H1 (cell line): ENCODE measurements around the gene INVS. TPM values are rescaled to one million over a fixed set of nuclear protein-coding genes. Genes with fewer than 3 reads are reported as not detected.

Source experiments
- CTCF ChIA-PET: fragments of 300-600 bp; sonication (Branson Sonifier 250); formaldehyde crosslinking; loops from one replicate; lab custom pipeline; 2021; ENCODE audit not compliant: partially characterized antibody; lab: Charles Lee
- POLR2A ChIA-PET: fragments of 300-600 bp; sonication (Branson Sonifier 250); formaldehyde crosslinking; loops from one replicate; lab custom pipeline; 2021; ENCODE audit warnings: inconsistent platforms; ENCODE audit not compliant: partially characterized antibody; lab: Charles Lee
- DNase-seq, 2 experiments: peaks; one replicate each; pipeline versions ENCODE4 v3.0.0 to v3.0.0-alpha.2; 2010 to 2022; ENCODE audit warnings: low spot score in 2 of 2, low read depth in 1 of 2, mixed read lengths in 1 of 2
- FAIRE-seq: peaks from 2 replicates; lab custom pipeline; 2011; peaks lifted over from hg19 to GRCh38; lab: Jason Lieb, UNC
- H2AFZ ChIP-seq: 2 replicates; pipeline ENCODE4 v1.8.1; 2012; ENCODE audit warnings: low read length, inconsistent platforms
- H2AK5ac ChIP-seq: 2 replicates; pipeline ENCODE4 v1.6.1; 2013; ENCODE audit warnings: low read depth, low read length
- H2BK120ac ChIP-seq: replicated peaks from 2 replicates; pipeline ENCODE3; 2013; ENCODE audit warnings: low read depth, low read length, inconsistent platforms
- H2BK12ac ChIP-seq: 2 replicates; pipeline ENCODE4 v1.6.1; 2013; ENCODE audit warnings: low read depth, low read length
- H2BK15ac ChIP-seq: 2 replicates; pipeline ENCODE4 v1.6.1; 2013; ENCODE audit warnings: low read length
- H2BK20ac ChIP-seq: 2 replicates; pipeline ENCODE4 v1.6.1; 2013; ENCODE audit warnings: low read length
- H2BK5ac ChIP-seq: 2 replicates; pipeline ENCODE4 v1.6.1; 2013; ENCODE audit warnings: low read depth, low read length
- H3K14ac ChIP-seq: 2 replicates; pipeline ENCODE4 v1.6.1; 2013; ENCODE audit warnings: inconsistent platforms; ENCODE audit not compliant: insufficient read length
- H3K18ac ChIP-seq: 2 replicates; pipeline ENCODE4 v1.6.1; 2013; ENCODE audit warnings: low read length; ENCODE audit errors: extremely low read depth
- H3K23ac ChIP-seq: 2 replicates; pipeline ENCODE4 v1.6.1; 2013; ENCODE audit warnings: inconsistent platforms; ENCODE audit not compliant: insufficient read length
- H3K23me2 ChIP-seq: 2 replicates; pipeline ENCODE4 v1.6.1; 2013; ENCODE audit warnings: low read depth, low read length
- H3K27ac ChIP-seq: 2 replicates; pipeline ENCODE4 v1.6.1; 2011; ENCODE audit warnings: low read depth, low read length, inconsistent platforms
- H3K27me3 ChIP-seq, 4 experiments: replicated peaks in 1 of 4; 1 replicate in 1 of 4; 2 replicates in 3 of 4; pipeline versions ENCODE4 v1.6.1 to v1.8.1; 2011 to 2013; ENCODE audit warnings: low read length in 3 of 4, mild to moderate bottlenecking in 3 of 4, inconsistent platforms in 2 of 4, mixed read lengths in 2 of 4, moderate library complexity in 1 of 4; ENCODE audit not compliant: control insufficient read depth in 3 of 4, insufficient read depth in 3 of 4; ENCODE audit errors: extremely low read depth in 1 of 4
- H3K36me3 ChIP-seq, 4 experiments: 2 replicates each; pipeline versions ENCODE4 v1.6.1 to v1.8.1; 2011 to 2013; ENCODE audit warnings: mild to moderate bottlenecking in 4 of 4, low read length in 3 of 4, moderate library complexity in 2 of 4, control low read depth in 1 of 4, inconsistent platforms in 1 of 4; ENCODE audit not compliant: insufficient read depth in 4 of 4, control insufficient read depth in 2 of 4
- H3K4ac ChIP-seq: replicated peaks from 2 replicates; pipeline ENCODE3; 2013; ENCODE audit warnings: low read length, low read depth, mixed read lengths, inconsistent platforms; ENCODE audit not compliant: insufficient read length
- H3K4me1 ChIP-seq, 4 experiments: replicated peaks in 1 of 4; 1 replicate in 1 of 4; 2 replicates in 3 of 4; pipeline versions ENCODE4 v1.6.1 to v1.8.1; 2011 to 2013; ENCODE audit warnings: low read length in 3 of 4, inconsistent platforms in 2 of 4, mixed read lengths in 1 of 4; ENCODE audit not compliant: insufficient read depth in 4 of 4, control insufficient read depth in 3 of 4
- H3K4me2 ChIP-seq, 2 experiments: 2 replicates each; pipeline versions ENCODE4 v1.6.1 to v1.8.1; 2011 to 2013; ENCODE audit warnings: low read depth in 2 of 2, low read length in 2 of 2, control low read depth in 1 of 2, inconsistent platforms in 1 of 2, mild to moderate bottlenecking in 1 of 2; ENCODE audit not compliant: insufficient read depth in 1 of 2
- H3K4me3 ChIP-seq, 4 experiments: fragments of 200-600, 300-600 bp in 1 of 4; sonication (generic), shearing (Covaris generic), sonication (Bioruptor Twin) in 1 of 4; 2 replicates each; pipeline versions ENCODE4 v1.5.1 to v1.8.1; 2011 to 2016; ENCODE audit warnings: low read length in 4 of 4, low read depth in 3 of 4, control low read depth in 2 of 4, inconsistent platforms in 2 of 4, mild to moderate bottlenecking in 2 of 4, mixed read lengths in 1 of 4, moderate library complexity in 1 of 4; ENCODE audit not compliant: insufficient read depth in 2 of 4; ENCODE audit errors: extremely low read depth in 1 of 4
- H3K56ac ChIP-seq: replicated peaks from 2 replicates; pipeline ENCODE3; 2013; ENCODE audit warnings: low read depth, mild to moderate bottlenecking, mixed read lengths, low read length, inconsistent platforms; ENCODE audit not compliant: insufficient read length
- H3K79me1 ChIP-seq: 2 replicates; pipeline ENCODE4 v1.6.1; 2013; ENCODE audit warnings: low read depth, low read length, control low read depth
- H3K79me2 ChIP-seq, 2 experiments: 2 replicates each; pipeline versions ENCODE4 v1.6.1 to v1.8.1; 2012 to 2013; ENCODE audit warnings: low read length in 2 of 2, mild to moderate bottlenecking in 2 of 2, inconsistent platforms in 1 of 2; ENCODE audit not compliant: insufficient read depth in 2 of 2, control insufficient read depth in 1 of 2
- H3K9ac ChIP-seq, 4 experiments: replicated peaks in 1 of 4; 1 replicate in 1 of 4; 2 replicates in 3 of 4; pipeline versions ENCODE4 v1.6.1 to v1.8.1; 2011 to 2013; ENCODE audit warnings: low read depth in 3 of 4, low read length in 3 of 4, control low read depth in 2 of 4, mild to moderate bottlenecking in 2 of 4, moderate library complexity in 2 of 4, inconsistent platforms in 1 of 4; ENCODE audit errors: extremely low read depth in 1 of 4
- H3K9me3 ChIP-seq, 2 experiments: 2 replicates each; pipeline versions ENCODE4 v1.6.1 to v1.8.1; 2012 to 2013; ENCODE audit warnings: mild to moderate bottlenecking in 2 of 2, moderate library complexity in 2 of 2, control low read depth in 1 of 2, inconsistent platforms in 1 of 2, low read depth in 1 of 2, low read length in 1 of 2, mixed read lengths in 1 of 2; ENCODE audit not compliant: insufficient read depth in 2 of 2
- H4K20me1 ChIP-seq, 2 experiments: replicated peaks in 1 of 2; 2 replicates each; pipeline versions ENCODE3 to v1.8.1; 2011 to 2013; ENCODE audit warnings: inconsistent platforms in 2 of 2, low read length in 2 of 2, mild to moderate bottlenecking in 1 of 2; ENCODE audit not compliant: insufficient read depth in 2 of 2, control insufficient read depth in 1 of 2
- H4K5ac ChIP-seq: 2 replicates; pipeline ENCODE4 v1.6.1; 2013; ENCODE audit warnings: low read length, low read depth, mixed read lengths, inconsistent platforms; ENCODE audit not compliant: insufficient read length
- H4K8ac ChIP-seq: 2 replicates; pipeline ENCODE4 v1.8.0; 2013; ENCODE audit warnings: mild to moderate bottlenecking, moderate library complexity, low read length, inconsistent platforms; ENCODE audit not compliant: insufficient read depth; ENCODE audit errors: extremely low read depth
- H4K91ac ChIP-seq: replicated peaks from 2 replicates; pipeline ENCODE3; 2013; ENCODE audit warnings: low read length, mixed read lengths, inconsistent platforms; ENCODE audit not compliant: insufficient read length
- ASH2L ChIP-seq: fragments of 200-600, 300-600 bp; sonication (generic); IDR thresholded peaks from one replicate; pipeline ENCODE4 v1.7.1; 2017; ENCODE audit warnings: low read length
- CTCF ChIP-seq, 3 experiments: IDR thresholded peaks; 1 replicate in 2 of 3; 2 replicates in 1 of 3; pipeline versions ENCODE4 v1.5.1 to v1.6.1; 2011; ENCODE audit warnings: low read length in 3 of 3, mild to moderate bottlenecking in 3 of 3, inconsistent platforms in 2 of 3, low read depth in 1 of 3, moderate library complexity in 1 of 3; ENCODE audit not compliant: insufficient read depth in 1 of 3; ENCODE audit errors: control extremely low read depth in 1 of 3
- GABPA ChIP-seq: IDR thresholded peaks from 2 replicates; pipeline ENCODE4 v1.6.1; 2011; ENCODE audit warnings: mild to moderate bottlenecking, low read length, moderate library complexity, borderline replicate concordance; ENCODE audit not compliant: insufficient read depth
- HDAC2 ChIP-seq, 2 experiments: fragments of 300-600 bp in 1 of 2; sonication (generic) in 1 of 2; IDR thresholded peaks; 2 replicates each; pipeline ENCODE4 v1.6.1; 2011 to 2012; ENCODE audit warnings: low read depth in 2 of 2, low read length in 2 of 2, mild to moderate bottlenecking in 2 of 2, moderate library complexity in 2 of 2, borderline replicate concordance in 1 of 2, inconsistent platforms in 1 of 2
- KDM4A ChIP-seq: IDR thresholded peaks from one replicate; pipeline ENCODE4 v1.7.1; 2012; ENCODE audit warnings: low read depth, mild to moderate bottlenecking, moderate library complexity, low read length, inconsistent platforms; ENCODE audit not compliant: severe bottlenecking
- PHF8 ChIP-seq: fragments of 200-600 bp; sonication (generic); conservative IDR thresholded peaks from 2 replicates; pipeline ENCODE4 v1.7.1; 2012; ENCODE audit warnings: low read depth, mild to moderate bottlenecking, inconsistent platforms, low read length, moderate library complexity
- TAF1 ChIP-seq: IDR thresholded peaks from 2 replicates; pipeline ENCODE4 v1.6.1; 2011; ENCODE audit warnings: mild to moderate bottlenecking, low read depth, low read length
- ZNF274 ChIP-seq: IDR thresholded peaks from 2 replicates; pipeline ENCODE4 v1.7.0; 2012; ENCODE audit warnings: low read length, borderline replicate concordance; ENCODE audit errors: extremely low read depth
- WGBS, 2 experiments: shearing (Covaris generic) in 1 of 2; methylation state at CpG; one replicate each; pipeline versions ENCODE4 v1.1.6 to v1.1.7; 2013 to 2015; ENCODE audit warnings: low lambda C conversion rate in 2 of 2, mixed read lengths in 2 of 2, inconsistent platforms in 1 of 2, low coverage in 1 of 2, missing lambda C conversion rate in 1 of 2; ENCODE audit not compliant: insufficient replicate concordance in 2 of 2, insufficient coverage in 1 of 2, insufficient read length in 1 of 2; ENCODE audit errors: extremely low coverage in 1 of 2, missing lambda C conversion rate in 1 of 2; 5-methylcytosine and 5-hydroxymethylcytosine counted together
- polyA plus RNA-seq, 7 experiments: library from polyadenylated mRNA; depleted of rRNA in 3 of 7; stranded (reverse) in 5 of 7; unstranded in 2 of 7; fragments of >200 nt in 5 of 7; fragments of 200-250 nt in 2 of 7; gene quantifications; 1 replicate in 5 of 7; 2 replicates in 1 of 7; 4 replicates in 1 of 7; pipeline versions ENCODE4 v1.2.1 to v1.2.3, GENCODE V29; 2011 to 2013; ENCODE audit warnings: missing spikeins in 2 of 7, mixed read lengths in 2 of 7
- total RNA-seq: library from RNA; stranded (reverse); fragmentation: NEBNext Ultra II Directional; extraction: Animal tissue kit (Norgen Biotek cat#: 25700); gene quantifications from 2 replicates; pipeline ENCODE4 v1.2.1, GENCODE V29; 2021

Gene INVS
- total and polyA plus RNA-seq, 2 of the 8 experiments (the other 6 are each of a cell fraction or from before 2014, with no cell fraction given), result 4.1 to 6.9 TPM

GRCh38 chr9:100277166-100277979 is 178.3 kb downstream of the INVS start:
- no peak overlapping the region for H2BK12ac ChIP-seq
- no peaks in the 10 kb centered on the region for H3K4me1 ChIP-seq
- no peak overlapping the region for H3K14ac ChIP-seq
- FAIRE-seq (no peak), DNase-seq (no peak)
- H3K56ac ChIP-seq, result no peak overlapping the region
- no peak overlapping the region for H2BK15ac ChIP-seq
- POLR2A ChIA-PET, result no interaction called here
- no peak overlapping the region for H4K91ac ChIP-seq
- no peaks in the 10 kb centered on the region for H3K9me3 ChIP-seq
- no peak overlapping the region for H2AFZ ChIP-seq
- H4K5ac ChIP-seq, result no peak overlapping the region
- no peak overlapping the region for H2BK5ac ChIP-seq
- H3K4me3 ChIP-seq, result no peak overlapping the region
- H3K27me3 ChIP-seq, result no peaks in the 10 kb centered on the region
- no peaks in the 10 kb centered on the region for H3K79me1 ChIP-seq
- H2BK20ac ChIP-seq, result no peak overlapping the region
- CTCF ChIA-PET, result interaction anchor here (1.0 kb wide), 1 partner anchor 48 kb away, joined by 3 read pairs; no protein-coding TSS in a partner anchor
- no peak overlapping the region for H3K18ac ChIP-seq
- no peak overlapping the region for H2AK5ac ChIP-seq
- H3K4ac ChIP-seq, result no peak overlapping the region
- H3K4me2 ChIP-seq, result no peak overlapping the region
- H4K8ac ChIP-seq, result no peak overlapping the region
- no peak overlapping the region for H3K23ac ChIP-seq
- no peaks in the 10 kb centered on the region for H3K23me2 ChIP-seq
- H3K79me2 ChIP-seq, result no peaks in the 10 kb centered on the region
- peaks cover 0 to under 1% of the 10 kb centered on the region in 2 experiments for H4K20me1 ChIP-seq
- no peak overlapping the region for H3K9ac ChIP-seq
- H3K27ac ChIP-seq, result no peak overlapping the region
- 88% methylated on average over 5 of the region's 5 CpGs; no CpG with 5 or more reads in 1 of the 2 experiments for WGBS, 2 experiments
- H2BK120ac ChIP-seq, result no peak overlapping the region
- H3K36me3 ChIP-seq, result no peaks in the 10 kb centered on the region
- TF ChIP-seq TAF1, result no peak
- no peak for TF ChIP-seq PHF8
- no peak for TF ChIP-seq CTCF (IDR thresholded peaks at IDR 0.05; ENCODE audit: control extremely low read depth in 1 of 3, insufficient read depth in 1 of 3, low read depth in 1 of 3, low read length in 3 of 3)
- TF ChIP-seq HDAC2 (IDR thresholded peaks at IDR 0.05; ENCODE audit: borderline replicate concordance in 1 of 2, low read depth in 2 of 2, low read length in 2 of 2), result no peak
- no peak for TF ChIP-seq GABPA
- TF ChIP-seq ASH2L, result no peak
- no peak for TF ChIP-seq KDM4A
- TF ChIP-seq ZNF274, result no peak
